IMR-90 (cell line): ENCODE data around the gene TGM2. TPM values are rescaled to one million over a fixed set of nuclear protein-coding genes. Genes with fewer than 3 reads are reported as not detected.

ENCODE experiments used
- ATAC-seq: fragments of 200-7000 bp; cut with Tn5 transposase; 2 replicates; pipeline ENCODE4 v1.9.1; 2020; ENCODE audit warnings: low read depth, mild to moderate bottlenecking, moderate library complexity
- BruUV-seq: library from RNA; stranded (reverse); fragments of 400-500 nt; replicated peaks from 2 replicates; lab custom pipeline; 2021; lab: Mats Ljungman, UMichigan
- CTCF ChIA-PET: fragments of 300-600 bp; formaldehyde crosslinking; extraction: SDS; loops from one replicate; lab custom pipeline; 2021; ENCODE audit warnings: antibody characterized with exemption; lab: Yijun Ruan, JAX
- POLR2A ChIA-PET: fragments of 300-600 bp; sonication (Branson Sonifier 250); formaldehyde crosslinking; loops from one replicate; lab custom pipeline; 2022; ENCODE audit warnings: antibody characterized with exemption; ENCODE audit not compliant: unreplicated experiment; lab: Charles Lee
- DNase-seq: peaks from one replicate; pipeline ENCODE4 v3.0.0; 2013
- H2AFZ ChIP-seq: replicated peaks from 2 replicates; pipeline ENCODE3; 2013; ENCODE audit warnings: low read length, mild to moderate bottlenecking; ENCODE audit not compliant: poor library complexity
- H2AK5ac ChIP-seq: 2 replicates; pipeline ENCODE4 v1.6.1; 2013; ENCODE audit warnings: low read depth, low read length, inconsistent platforms
- H2AK9ac ChIP-seq: replicated peaks from 2 replicates; pipeline ENCODE3; 2013; ENCODE audit warnings: mild to moderate bottlenecking, low read depth, low read length, moderate library complexity; ENCODE audit not compliant: poor library complexity
- H2BK120ac ChIP-seq: 2 replicates; pipeline ENCODE4 v1.6.1; 2013; ENCODE audit warnings: low read depth, low read length, inconsistent platforms
- H2BK15ac ChIP-seq: 3 replicates; pipeline ENCODE4 v1.6.1; 2013; ENCODE audit warnings: low read depth, low read length, inconsistent platforms
- H2BK20ac ChIP-seq: 2 replicates; pipeline ENCODE4 v1.6.1; 2013; ENCODE audit warnings: low read depth, mild to moderate bottlenecking, inconsistent platforms, low read length, moderate library complexity
- H2BK5ac ChIP-seq: 2 replicates; pipeline ENCODE4 v1.6.1; 2013; ENCODE audit warnings: mild to moderate bottlenecking, low read depth, low read length, inconsistent platforms; ENCODE audit not compliant: poor library complexity, severe bottlenecking
- H3K14ac ChIP-seq: replicated peaks from 2 replicates; pipeline ENCODE4 v1.6.1; 2013; ENCODE audit warnings: low read depth, low read length, inconsistent platforms
- H3K18ac ChIP-seq: 2 replicates; pipeline ENCODE4 v1.6.1; 2013; ENCODE audit warnings: low read depth, low read length, control low read depth
- H3K23ac ChIP-seq: 2 replicates; pipeline ENCODE4 v1.6.1; 2013; ENCODE audit warnings: low read depth, low read length, inconsistent platforms
- H3K27ac ChIP-seq: 2 replicates; pipeline ENCODE4 v1.5.1; 2013; ENCODE audit warnings: mild to moderate bottlenecking, control low read depth, low read length; ENCODE audit not compliant: insufficient read depth
- H3K27me3 ChIP-seq: 2 replicates; pipeline ENCODE4 v1.6.1; 2013; ENCODE audit warnings: low read length; ENCODE audit not compliant: control insufficient read depth, insufficient read depth
- H3K36me3 ChIP-seq: 2 replicates; pipeline ENCODE4 v1.6.1; 2013; ENCODE audit warnings: low read length, mixed read lengths; ENCODE audit not compliant: control insufficient read depth, insufficient read depth
- H3K4ac ChIP-seq: 2 replicates; pipeline ENCODE4 v1.6.1; 2013; ENCODE audit warnings: low read depth, low read length, inconsistent platforms
- H3K4me1 ChIP-seq: 2 replicates; pipeline ENCODE4 v1.6.1; 2013; ENCODE audit warnings: low read length, mixed read lengths; ENCODE audit not compliant: control insufficient read depth, insufficient read depth
- H3K4me2 ChIP-seq: 2 replicates; pipeline ENCODE4 v1.6.1; 2013; ENCODE audit warnings: low read depth, mild to moderate bottlenecking, control low read depth, low read length, moderate library complexity
- H3K4me3 ChIP-seq: 2 replicates; pipeline ENCODE4 v1.5.1; 2013; ENCODE audit warnings: low read depth, mild to moderate bottlenecking, control low read depth, low read length, moderate library complexity; ENCODE audit not compliant: insufficient read depth
- H3K56ac ChIP-seq: 2 replicates; pipeline ENCODE4 v1.6.1; 2013; ENCODE audit warnings: low read length, inconsistent platforms; ENCODE audit not compliant: insufficient read depth; ENCODE audit errors: extremely low read depth
- H3K79me1 ChIP-seq, 2 experiments: 2 replicates each; pipeline ENCODE4 v1.6.1; 2013; ENCODE audit warnings: low read length in 2 of 2, inconsistent platforms in 1 of 2, low read depth in 1 of 2
- H3K9ac ChIP-seq: 2 replicates; pipeline ENCODE4 v1.6.1; 2013; ENCODE audit warnings: low read depth, low read length, control low read depth
- H3K9me1 ChIP-seq: 2 replicates; pipeline ENCODE4 v1.6.1; 2013; ENCODE audit warnings: low read length, inconsistent platforms; ENCODE audit not compliant: insufficient read depth
- H3K9me3 ChIP-seq: 2 replicates; pipeline ENCODE4 v1.6.1; 2013; ENCODE audit warnings: low read length; ENCODE audit not compliant: control insufficient read depth, insufficient read depth
- H4K20me1 ChIP-seq: 2 replicates; pipeline ENCODE4 v1.6.1; 2013; ENCODE audit warnings: low read length, inconsistent platforms; ENCODE audit not compliant: insufficient read depth
- H4K5ac ChIP-seq: 2 replicates; pipeline ENCODE4 v1.6.1; 2013; ENCODE audit warnings: mild to moderate bottlenecking, low read depth, low read length, control low read depth
- H4K8ac ChIP-seq, 2 experiments: 2 replicates each; pipeline ENCODE4 v1.6.1; 2013; ENCODE audit warnings: low read depth in 2 of 2, low read length in 2 of 2, control low read depth in 1 of 2, inconsistent platforms in 1 of 2
- H4K91ac ChIP-seq: 2 replicates; pipeline ENCODE4 v1.6.1; 2013; ENCODE audit warnings: low read depth, low read length, inconsistent platforms; ENCODE audit not compliant: insufficient read depth
- BHLHE40 ChIP-seq: fragments of 150-350 bp; IDR thresholded peaks from 2 replicates; pipeline ENCODE4 v1.6.1; 2016; ENCODE audit warnings: mild to moderate bottlenecking, low read depth, low read length
- CEBPB ChIP-seq: IDR thresholded peaks from 2 replicates; pipeline ENCODE4 v1.6.1; 2012; ENCODE audit warnings: low read depth, low read length, improper control_type of control experiment
- CHD1 ChIP-seq: IDR thresholded peaks from 2 replicates; pipeline ENCODE4 v1.6.1; 2012; ENCODE audit warnings: low read depth, low read length, improper control_type of control experiment
- FOS ChIP-seq: fragments of 150-350 bp; IDR thresholded peaks from 2 replicates; pipeline ENCODE4 v1.6.1; 2016; ENCODE audit warnings: low read depth, low read length
- MAFK ChIP-seq: IDR thresholded peaks from 2 replicates; pipeline ENCODE4 v1.6.1; 2012; ENCODE audit warnings: low read depth, low read length, improper control_type of control experiment
- MAZ ChIP-seq: IDR thresholded peaks from 2 replicates; pipeline ENCODE4 v1.6.1; 2012; ENCODE audit warnings: low read depth, mild to moderate bottlenecking, low read length, improper control_type of control experiment, moderate library complexity, borderline replicate concordance
- MXI1 ChIP-seq: IDR thresholded peaks from 2 replicates; pipeline ENCODE4 v1.6.1; 2012; ENCODE audit warnings: low read depth, mild to moderate bottlenecking, low read length, moderate library complexity, borderline replicate concordance
- POLR2A ChIP-seq: IDR thresholded peaks from 2 replicates; pipeline ENCODE4 v1.6.1; 2012; ENCODE audit warnings: mild to moderate bottlenecking, low read depth, low read length
- RAD21 ChIP-seq: IDR thresholded peaks from 2 replicates; pipeline ENCODE4 v1.6.1; 2012; ENCODE audit warnings: low read length, improper control_type of control experiment
- RCOR1 ChIP-seq: IDR thresholded peaks from 2 replicates; pipeline ENCODE4 v1.6.1; 2012; ENCODE audit warnings: mild to moderate bottlenecking, low read length, improper control_type of control experiment; ENCODE audit not compliant: insufficient replicate concordance
- SMC3 ChIP-seq: fragments of 150-350 bp; IDR thresholded peaks from 2 replicates; pipeline ENCODE4 v1.6.1; 2016; ENCODE audit warnings: low read depth, mild to moderate bottlenecking, antibody characterized with exemption, low read length, moderate library complexity
- dilution Hi-C: fragments of 300-500 bp; cut with HindIII; formaldehyde crosslinking; loops from one replicate; pipeline ENCODE4 v1.14.3; 2018; ENCODE audit warnings: low sequenced_read_pairs; ENCODE audit not compliant: unreplicated experiment
- in situ Hi-C: fragments of 300-500 bp; cut with MboI; formaldehyde crosslinking; loops from 3 replicates; pipeline ENCODE4 v1.14.3; 2019; ENCODE audit warnings: low sequenced_read_pairs, inconsistent platforms, mixed read lengths
- intact Hi-C: fragments of 100-400 bp; cut with micrococcal nuclease; formaldehyde crosslinking; loops from 2 replicates; pipeline ENCODE4 v1.10.0; 2022
- polyA plus RNA-seq, 3 experiments: library from polyadenylated mRNA; depleted of rRNA; stranded (reverse); fragments of >200 nt; gene quantifications; 2 replicates each; pipeline ENCODE4 v1.2.3, GENCODE V29; 2012; ENCODE audit warnings: low replicate concordance in 1 of 3
- total RNA-seq: library from RNA; depleted of rRNA; stranded (reverse); fragments of >200 nt; gene quantifications from 2 replicates; pipeline ENCODE4 v1.2.3, GENCODE V29; 2012
- TF ChIP-seq, protein P1 (sequence below): fragments of 150-350 bp; IDR thresholded peaks from 2 replicates; pipeline ENCODE4 v1.6.1; 2016; ENCODE audit warnings: low read depth, mild to moderate bottlenecking, low read length, moderate library complexity, borderline replicate concordance
- TF ChIP-seq, protein P2 (sequence below): conservative IDR thresholded peaks from 2 replicates; pipeline ENCODE4 v1.5.1; 2012; ENCODE audit warnings: mild to moderate bottlenecking, low read depth, low read length, improper control_type of control experiment
- TF ChIP-seq, protein P3 (sequence below): fragments of 150-350 bp; IDR thresholded peaks from 2 replicates; pipeline ENCODE4 v1.6.1; 2017; ENCODE audit warnings: mild to moderate bottlenecking, antibody characterized with exemption, low read length, low read depth

The TGM2 gene
- total and polyA plus RNA-seq, 2 of the 4 experiments (the other 2 are of a cell fraction): 239 to 268 TPM

DNA sequence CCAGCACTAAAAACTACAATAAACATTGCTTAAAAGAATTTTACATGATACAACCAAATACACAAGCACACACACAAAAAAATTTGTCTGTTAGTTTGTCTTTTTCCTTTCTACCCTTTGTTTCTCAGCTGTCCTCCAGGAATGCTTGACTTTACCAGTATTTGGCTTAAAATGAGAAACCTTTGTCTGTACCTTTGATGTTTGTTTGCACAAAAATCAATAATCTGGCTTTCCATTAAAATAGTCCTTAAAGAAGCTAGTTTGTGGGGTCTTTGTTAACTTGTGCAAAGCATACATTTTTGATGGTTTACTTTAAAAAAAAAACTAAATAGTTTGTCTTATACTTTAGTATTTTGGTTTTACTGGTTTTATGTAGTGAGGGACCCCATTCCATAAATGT lies 82.2 kb downstream of the TGM2 start:
- Histone ChIP-seq H3K36me3 (peaks cover 6% of the 10 kb centered on the region), H4K5ac (peak overlapping the region; percentile 54; the same call in 1 of the 2 replicates), H3K23ac (peak overlapping the region; percentile 16; the same call in 1 of the 2 replicates), H2BK120ac (peak overlapping the region; percentile 61), H3K4me2 (no peak overlapping the region), H3K79me1 (peaks cover 33 to 65% of the 10 kb centered on the region in 2 experiments), H3K27me3 (no peaks in the 10 kb centered on the region), H3K9me1 (peaks cover 27% of the 10 kb centered on the region), H4K20me1 (no peaks in the 10 kb centered on the region), H2AK5ac (no peak overlapping the region), H3K4me1 (peaks cover 26% of the 10 kb centered on the region), H2BK15ac (no peak overlapping the region), H2AFZ (no peak overlapping the region), H3K9ac (no peak overlapping the region), H4K8ac (peak overlapping the region; percentile 47 to 65; a peak in 3 of 4 replicates), H3K56ac (no peak overlapping the region), H3K4ac (peak overlapping the region; percentile 67; the same call in 1 of the 2 replicates), H3K9me3 (peaks cover 2% of the 10 kb centered on the region; the same call in 1 of the 2 replicates), H2AK9ac (no peak overlapping the region), H4K91ac (0 out of 2 replicates have a peak overlapping the region, but pooled peaks have one; percentile 19), H2BK20ac (peak overlapping the region; percentile 54; the same call in 1 of the 2 replicates), H3K4me3 (no peak overlapping the region), H3K18ac (no peak overlapping the region; the same call in 1 of the 2 replicates), H3K27ac (peak overlapping the region; percentile 23; the same call in 1 of the 2 replicates), H2BK5ac (peak overlapping the region; percentile 68), H3K14ac (peak overlapping the region; percentile 43; the same call in 1 of the 2 replicates)
- ChIA-PET CTCF (interaction anchor here (0.7 to 1.2 kb wide), 2 partner anchors 9 to 338 kb away, joined by 5 to 10 read pairs; no protein-coding TSS in a partner anchor), POLR2A (no interaction called here)
- DNase-seq (no peak), ATAC-seq (no peak)
- no TSS peak for BruUV-seq
- intact Hi-C loops: loop anchor here (5.0 kb wide), 1 partner anchor 34 kb away; no protein-coding TSS in a partner anchor
- dilution Hi-C loops: no loop called here
- in situ Hi-C loops: no loop called here
- TF ChIP-seq BHLHE40 (no peak), MAZ (no peak), MAFK (no peak), RCOR1 (no peak), CEBPB (no peak), RAD21 (no peak), MXI1 (no peak), POLR2A (no peak), CHD1 (no peak), SMC3 (no peak), FOS (no peak)
- TF ChIP-seq, protein P1, sequence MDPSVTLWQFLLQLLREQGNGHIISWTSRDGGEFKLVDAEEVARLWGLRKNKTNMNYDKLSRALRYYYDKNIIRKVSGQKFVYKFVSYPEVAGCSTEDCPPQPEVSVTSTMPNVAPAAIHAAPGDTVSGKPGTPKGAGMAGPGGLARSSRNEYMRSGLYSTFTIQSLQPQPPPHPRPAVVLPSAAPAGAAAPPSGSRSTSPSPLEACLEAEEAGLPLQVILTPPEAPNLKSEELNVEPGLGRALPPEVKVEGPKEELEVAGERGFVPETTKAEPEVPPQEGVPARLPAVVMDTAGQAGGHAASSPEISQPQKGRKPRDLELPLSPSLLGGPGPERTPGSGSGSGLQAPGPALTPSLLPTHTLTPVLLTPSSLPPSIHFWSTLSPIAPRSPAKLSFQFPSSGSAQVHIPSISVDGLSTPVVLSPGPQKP: no peak
- TF ChIP-seq, protein P2, sequence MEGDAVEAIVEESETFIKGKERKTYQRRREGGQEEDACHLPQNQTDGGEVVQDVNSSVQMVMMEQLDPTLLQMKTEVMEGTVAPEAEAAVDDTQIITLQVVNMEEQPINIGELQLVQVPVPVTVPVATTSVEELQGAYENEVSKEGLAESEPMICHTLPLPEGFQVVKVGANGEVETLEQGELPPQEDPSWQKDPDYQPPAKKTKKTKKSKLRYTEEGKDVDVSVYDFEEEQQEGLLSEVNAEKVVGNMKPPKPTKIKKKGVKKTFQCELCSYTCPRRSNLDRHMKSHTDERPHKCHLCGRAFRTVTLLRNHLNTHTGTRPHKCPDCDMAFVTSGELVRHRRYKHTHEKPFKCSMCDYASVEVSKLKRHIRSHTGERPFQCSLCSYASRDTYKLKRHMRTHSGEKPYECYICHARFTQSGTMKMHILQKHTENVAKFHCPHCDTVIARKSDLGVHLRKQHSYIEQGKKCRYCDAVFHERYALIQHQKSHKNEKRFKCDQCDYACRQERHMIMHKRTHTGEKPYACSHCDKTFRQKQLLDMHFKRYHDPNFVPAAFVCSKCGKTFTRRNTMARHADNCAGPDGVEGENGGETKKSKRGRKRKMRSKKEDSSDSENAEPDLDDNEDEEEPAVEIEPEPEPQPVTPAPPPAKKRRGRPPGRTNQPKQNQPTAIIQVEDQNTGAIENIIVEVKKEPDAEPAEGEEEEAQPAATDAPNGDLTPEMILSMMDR: no peak
- TF ChIP-seq, protein P3, sequence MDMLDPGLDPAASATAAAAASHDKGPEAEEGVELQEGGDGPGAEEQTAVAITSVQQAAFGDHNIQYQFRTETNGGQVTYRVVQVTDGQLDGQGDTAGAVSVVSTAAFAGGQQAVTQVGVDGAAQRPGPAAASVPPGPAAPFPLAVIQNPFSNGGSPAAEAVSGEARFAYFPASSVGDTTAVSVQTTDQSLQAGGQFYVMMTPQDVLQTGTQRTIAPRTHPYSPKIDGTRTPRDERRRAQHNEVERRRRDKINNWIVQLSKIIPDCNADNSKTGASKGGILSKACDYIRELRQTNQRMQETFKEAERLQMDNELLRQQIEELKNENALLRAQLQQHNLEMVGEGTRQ: no peak
